ENCODE measurements around the gene TEX2. TPM values are rescaled to one million over a fixed set of nuclear protein-coding genes. Genes with fewer than 3 reads are reported as not detected.

Gene TEX2
- total and polyA plus RNA-seq, 2 donors (not counting 1 experiment from before 2014, with no cell fraction given) = 4.0 to 7.6 TPM

DNA sequence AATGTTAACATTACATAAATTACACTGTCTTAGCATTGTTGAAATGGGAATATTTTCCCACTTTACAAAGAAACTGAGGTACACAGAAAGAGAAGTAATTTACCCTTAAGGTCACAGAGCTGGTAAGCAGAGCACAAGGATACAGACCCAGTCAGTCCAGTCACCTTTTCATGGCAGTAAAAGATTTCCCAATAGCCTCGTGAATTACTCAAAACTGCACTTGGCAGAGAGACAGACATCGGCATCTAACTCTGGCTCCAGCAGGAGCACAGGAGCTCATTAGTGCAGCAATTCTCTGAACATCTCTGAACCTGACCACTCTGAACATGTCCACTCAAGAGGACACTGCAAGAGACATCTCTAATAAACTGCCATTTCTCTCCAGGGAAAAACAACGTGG lies 3.1 kb downstream of the TEX2 start:
- CTCF ChIA-PET = no interaction called here
- Histone ChIP-seq H3K9ac (ENCODE audit: low read length) (no peak overlapping the region), H3K27me3 (replicated peaks in 1 of 4; ENCODE audit: control extremely low read depth in 1 of 4, control insufficient read depth in 3 of 4, insufficient read depth in 4 of 4, low read length in 3 of 4) (peaks cover 0 to 2% (median 0%) of the 10 kb centered on the region in 4 experiments), H3K27ac (ENCODE audit: low read length in 2 of 2) (no peak overlapping the region), H3K4me3 (ENCODE audit: control extremely low read depth in 1 of 5, extremely low read depth in 1 of 5, insufficient read depth in 1 of 5, low read depth in 2 of 5, low read length in 4 of 5) (no peak overlapping the region), H3K4me1 (ENCODE audit: control insufficient read depth in 2 of 2, insufficient read depth in 2 of 2, low read length in 2 of 2) (peaks cover 10 to 22% of the 10 kb centered on the region in 2 donors), H2AFZ (ENCODE audit: insufficient read depth, low read depth, low read length, poor library complexity, severe bottlenecking) (no peak overlapping the region), H3K36me3 (replicated peaks in 1 of 2; ENCODE audit: control extremely low read depth in 1 of 2, control insufficient read depth in 1 of 2, extremely low read depth in 1 of 2, insufficient read depth in 2 of 2, low read length in 1 of 2) (no peaks in the 10 kb centered on the region), H3K9me3 (ENCODE audit: control extremely low read depth in 1 of 3, control insufficient read depth in 2 of 3, insufficient read depth in 1 of 3, low read length in 2 of 3) (no peaks in the 10 kb centered on the region), H3K4me2 (replicated peaks; ENCODE audit: low read depth, low read length, poor library complexity, severe bottlenecking) (no peak overlapping the region), H3K79me2 (ENCODE audit: control insufficient read depth, insufficient read depth, low read length) (peaks cover 50% of the 10 kb centered on the region), H4K20me1 (ENCODE audit: control insufficient read depth, insufficient read depth, low read length, poor library complexity, severe bottlenecking) (no peaks in the 10 kb centered on the region)
- Mint-ChIP-seq H3K27ac (no peak overlapping the region), H3K4me3 (no peak overlapping the region), H3K9me3 (ENCODE audit: insufficient read depth) (no peaks in the 10 kb centered on the region), H3K4me1 (peaks cover 28% of the 10 kb centered on the region), H3K27me3 (no peaks in the 10 kb centered on the region)
- intact Hi-C loops (cut with micrococcal nuclease) = loop anchor here (5.0 to 10.0 kb wide), 3 partner anchors 338 to 1295 kb away; partner anchors contain the start of gene TANC2
- 100% methylated on average over 2 of the region's 3 CpGs for WGBS (ENCODE audit: insufficient coverage)
- POLR2A ChIA-PET = no interaction called here
- ATAC-seq (ENCODE audit: low read depth) (no peak), DNase-seq (no peak)
- TF ChIP-seq EZH2 (IDR thresholded peaks at IDR 0.05; ENCODE audit: borderline replicate concordance, insufficient read depth, low read depth, low read length, poor library complexity, severe bottlenecking) = no peak
- TF ChIP-seq, protein P1, sequence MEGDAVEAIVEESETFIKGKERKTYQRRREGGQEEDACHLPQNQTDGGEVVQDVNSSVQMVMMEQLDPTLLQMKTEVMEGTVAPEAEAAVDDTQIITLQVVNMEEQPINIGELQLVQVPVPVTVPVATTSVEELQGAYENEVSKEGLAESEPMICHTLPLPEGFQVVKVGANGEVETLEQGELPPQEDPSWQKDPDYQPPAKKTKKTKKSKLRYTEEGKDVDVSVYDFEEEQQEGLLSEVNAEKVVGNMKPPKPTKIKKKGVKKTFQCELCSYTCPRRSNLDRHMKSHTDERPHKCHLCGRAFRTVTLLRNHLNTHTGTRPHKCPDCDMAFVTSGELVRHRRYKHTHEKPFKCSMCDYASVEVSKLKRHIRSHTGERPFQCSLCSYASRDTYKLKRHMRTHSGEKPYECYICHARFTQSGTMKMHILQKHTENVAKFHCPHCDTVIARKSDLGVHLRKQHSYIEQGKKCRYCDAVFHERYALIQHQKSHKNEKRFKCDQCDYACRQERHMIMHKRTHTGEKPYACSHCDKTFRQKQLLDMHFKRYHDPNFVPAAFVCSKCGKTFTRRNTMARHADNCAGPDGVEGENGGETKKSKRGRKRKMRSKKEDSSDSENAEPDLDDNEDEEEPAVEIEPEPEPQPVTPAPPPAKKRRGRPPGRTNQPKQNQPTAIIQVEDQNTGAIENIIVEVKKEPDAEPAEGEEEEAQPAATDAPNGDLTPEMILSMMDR (IDR thresholded peaks at IDR 0.05) = no peak

DNA sequence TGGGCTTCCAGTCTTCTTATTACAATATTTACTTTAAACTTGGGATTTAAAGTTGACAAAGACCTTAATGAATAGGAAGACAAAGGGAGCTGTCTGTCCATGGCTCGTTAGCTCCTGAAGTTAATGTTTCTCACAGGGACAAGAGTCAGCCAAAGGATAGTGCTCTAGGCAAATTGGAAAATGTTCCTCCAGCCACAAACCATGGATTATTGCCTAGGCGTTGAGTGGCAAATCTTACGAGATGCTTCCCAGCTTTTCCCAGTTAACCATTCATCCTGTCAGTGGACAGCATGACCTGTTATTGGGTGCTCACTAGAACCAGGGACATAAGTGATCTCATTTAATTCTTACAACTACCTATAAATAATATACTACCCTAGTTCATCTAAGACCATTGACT lies 3.6 kb downstream of the TEX2 start:
- DNase-seq (no peak), ATAC-seq (ENCODE audit: low read depth) (no peak)
- no peaks in the 10 kb centered on the region for H3K27me3 ChIP-seq (replicated peaks in 1 of 4; ENCODE audit: control extremely low read depth in 1 of 4, control insufficient read depth in 3 of 4, insufficient read depth in 4 of 4, low read length in 3 of 4)
- H3K79me2 ChIP-seq (ENCODE audit: control insufficient read depth, insufficient read depth, low read length) = peaks cover 50% of the 10 kb centered on the region
- no peak overlapping the region for H3K9ac ChIP-seq (ENCODE audit: low read length)
- H3K36me3 ChIP-seq (replicated peaks in 1 of 2; ENCODE audit: control extremely low read depth in 1 of 2, control insufficient read depth in 1 of 2, extremely low read depth in 1 of 2, insufficient read depth in 2 of 2, low read length in 1 of 2) = no peaks in the 10 kb centered on the region
- peaks cover 28% of the 10 kb centered on the region for H3K4me1 Mint-ChIP-seq
- H3K4me1 ChIP-seq (ENCODE audit: control insufficient read depth in 2 of 2, insufficient read depth in 2 of 2, low read length in 2 of 2) = peaks cover 10 to 22% of the 10 kb centered on the region in 2 donors
- H3K4me2 ChIP-seq (replicated peaks; ENCODE audit: low read depth, low read length, poor library complexity, severe bottlenecking) = no peak overlapping the region
- no peak overlapping the region for H3K4me3 ChIP-seq (ENCODE audit: control extremely low read depth in 1 of 5, extremely low read depth in 1 of 5, insufficient read depth in 1 of 5, low read depth in 2 of 5, low read length in 4 of 5)
- WGBS (ENCODE audit: insufficient coverage) = 96% methylated on average over 3 of the region's 3 CpGs
- no peak overlapping the region for H3K4me3 Mint-ChIP-seq
- TF ChIP-seq, protein P1 (IDR thresholded peaks at IDR 0.05) = no peak
- no peak for TF ChIP-seq EZH2 (IDR thresholded peaks at IDR 0.05; ENCODE audit: borderline replicate concordance, insufficient read depth, low read depth, low read length, poor library complexity, severe bottlenecking)
- no peak overlapping the region for H3K27ac ChIP-seq (ENCODE audit: low read length in 2 of 2)
- H4K20me1 ChIP-seq (ENCODE audit: control insufficient read depth, insufficient read depth, low read length, poor library complexity, severe bottlenecking) = no peaks in the 10 kb centered on the region
- intact Hi-C loops (cut with micrococcal nuclease) = no loop called here
- POLR2A ChIA-PET = no interaction called here
- H3K27me3 Mint-ChIP-seq = no peaks in the 10 kb centered on the region
- no peak overlapping the region for H2AFZ ChIP-seq (ENCODE audit: insufficient read depth, low read depth, low read length, poor library complexity, severe bottlenecking)
- no peaks in the 10 kb centered on the region for H3K9me3 Mint-ChIP-seq (ENCODE audit: insufficient read depth)
- H3K9me3 ChIP-seq (ENCODE audit: control extremely low read depth in 1 of 3, control insufficient read depth in 2 of 3, insufficient read depth in 1 of 3, low read length in 2 of 3) = no peaks in the 10 kb centered on the region
- CTCF ChIA-PET = no interaction called here
- H3K27ac Mint-ChIP-seq = no peak overlapping the region
